K562 (cell line): ENCODE results near the gene LUC7L3. TPM values are rescaled to one million over a fixed set of nuclear protein-coding genes. Genes with fewer than 3 reads are reported as not detected.

Experiments used
- ATAC-seq: fragments of 200-7000 bp; cut with Tn5 transposase; 3 replicates; pipeline ENCODE4 v1.9.1; 2020; ENCODE audit warnings: moderate library complexity
- BruUV-seq: library from RNA; stranded (reverse); fragments of 400-500 nt; replicated peaks from 2 replicates; lab custom pipeline; 2021; lab: Mats Ljungman, UMichigan
- CTCF ChIA-PET: fragments of 300-600 bp; formaldehyde crosslinking; extraction: SDS; loops from one replicate; lab custom pipeline; 2021; ENCODE audit warnings: low intra/inter-chr PET ratio; lab: Yijun Ruan, JAX
- POLR2A ChIA-PET: fragments of 300-600, 350-650 bp; sonication (Branson Sonifier 250); formaldehyde crosslinking; extraction: SDS; loops from one replicate; lab custom pipeline; 2021; ENCODE audit warnings: antibody characterized with exemption, inconsistent platforms; lab: Yijun Ruan, JAX
- DNase-seq, 4 experiments: peaks; one replicate each; pipeline versions ENCODE4 v3.0.0 to v3.0.0-alpha.2; 2011 to 2018; ENCODE audit warnings: low spot score in 3 of 4, mixed read lengths in 3 of 4; ENCODE audit errors: extremely low read depth in 1 of 4
- FAIRE-seq: peaks from 2 replicates; lab custom pipeline; 2011; peaks lifted over from hg19 to GRCh38; lab: Jason Lieb, UNC
- H2AFZ ChIP-seq: 2 replicates; pipeline ENCODE4 v1.6.0; 2011; ENCODE audit warnings: low read depth, low read length, control low read depth, inconsistent platforms
- H3K27ac ChIP-seq: fragments of 200-600 bp; 3 replicates; pipeline ENCODE4 v1.8.0; 2011; ENCODE audit warnings: low read depth, mild to moderate bottlenecking, control low read depth, inconsistent platforms, low read length, moderate library complexity, mixed read lengths; ENCODE audit errors: extremely low read depth
- H3K27me3 ChIP-seq, 2 experiments: fragments of 300-600 bp in 1 of 2; 2 replicates in 1 of 2; 3 replicates in 1 of 2; pipeline versions ENCODE4 v1.6.0 to v1.8.0; 2011; ENCODE audit warnings: inconsistent platforms in 2 of 2, low read length in 2 of 2, mild to moderate bottlenecking in 1 of 2, mixed read lengths in 1 of 2, moderate library complexity in 1 of 2; ENCODE audit not compliant: control insufficient read depth in 2 of 2, insufficient read depth in 2 of 2
- H3K36me3 ChIP-seq: fragments of 300-600 bp; 3 replicates; pipeline ENCODE4 v1.8.0; 2011; ENCODE audit warnings: mild to moderate bottlenecking, low read length, inconsistent platforms; ENCODE audit not compliant: control insufficient read depth, insufficient read depth
- H3K4me1 ChIP-seq, 2 experiments: fragments of 200-600 bp in 1 of 2; replicated peaks in 1 of 2; 2 replicates in 1 of 2; 3 replicates in 1 of 2; pipeline versions ENCODE4 v1.5.1 to v1.8.0; 2011; ENCODE audit warnings: inconsistent platforms in 2 of 2, low read length in 2 of 2, mild to moderate bottlenecking in 1 of 2, mixed read lengths in 1 of 2, moderate library complexity in 1 of 2; ENCODE audit not compliant: control insufficient read depth in 2 of 2, insufficient read depth in 2 of 2
- H3K4me2 ChIP-seq: 2 replicates; pipeline ENCODE4 v1.6.1; 2011; ENCODE audit warnings: low read length, control low read depth, inconsistent platforms, mixed read lengths; ENCODE audit not compliant: insufficient read depth
- H3K4me3 ChIP-seq: fragments of 200-600 bp; sonication (generic), shearing (Covaris generic); 2 replicates; pipeline ENCODE4 v1.5.1; 2016; ENCODE audit warnings: control low read depth, inconsistent platforms
- H3K79me2 ChIP-seq: fragments of 200-600 bp; 3 replicates; pipeline ENCODE4 v1.8.0; 2011; ENCODE audit warnings: low read length, inconsistent platforms; ENCODE audit not compliant: control insufficient read depth, insufficient read depth
- H3K9ac ChIP-seq, 2 experiments: 2 replicates each; pipeline versions ENCODE4 v1.6.0 to v1.6.1; 2011; ENCODE audit warnings: low read depth in 2 of 2, low read length in 2 of 2, control low read depth in 1 of 2, inconsistent platforms in 1 of 2, mild to moderate bottlenecking in 1 of 2, mixed read lengths in 1 of 2; ENCODE audit not compliant: insufficient read depth in 1 of 2
- H3K9me1 ChIP-seq: one replicate; pipeline ENCODE4 v1.6.0; 2011; ENCODE audit warnings: inconsistent platforms, mild to moderate bottlenecking, low read length, moderate library complexity; ENCODE audit not compliant: control insufficient read depth, insufficient read depth
- H3K9me3 ChIP-seq: replicated peaks from 2 replicates; pipeline ENCODE4 v1.5.1; 2011; ENCODE audit warnings: low read depth, low read length, inconsistent platforms; ENCODE audit not compliant: control insufficient read depth, insufficient read depth
- H4K20me1 ChIP-seq: replicated peaks from 2 replicates; pipeline ENCODE4 v1.6.1; 2011; ENCODE audit warnings: low read length, inconsistent platforms, mixed read lengths; ENCODE audit not compliant: control insufficient read depth, insufficient read depth
- CHD2 ChIP-seq: IDR thresholded peaks from 2 replicates; pipeline ENCODE4 v1.6.1; 2011; ENCODE audit warnings: low read depth, low read length
- ETS1 ChIP-seq: conservative IDR thresholded peaks from 2 replicates; pipeline ENCODE4 v1.6.1; 2011; ENCODE audit warnings: low read depth, mild to moderate bottlenecking, low read length; ENCODE audit not compliant: control insufficient read depth
- ETV5 ChIP-seq: sonication (generic); formaldehyde crosslinking; IDR thresholded peaks from 2 replicates; pipeline ENCODE4 v1.4.0; 2020; ENCODE audit warnings: low read depth, mild to moderate bottlenecking, missing genetic modification reagents
- FOS ChIP-seq: IDR thresholded peaks from 3 replicates; pipeline ENCODE4 v1.6.1; 2011; ENCODE audit not compliant: insufficient read length; ENCODE audit errors: extremely low read depth
- GABPB1 ChIP-seq: sonication (generic); formaldehyde crosslinking; IDR thresholded peaks from 2 replicates; pipeline ENCODE4 v1.8.0; 2022; ENCODE audit warnings: mild to moderate bottlenecking, missing genetic modification reagents
- HOXB6 ChIP-seq: fragments of 250-450 bp; sonication (Bioruptor Pico); IDR thresholded peaks from 2 replicates; pipeline ENCODE4 v1.5.1; 2022; ENCODE audit warnings: mild to moderate bottlenecking, borderline replicate concordance
- MEF2A ChIP-seq: IDR thresholded peaks from 2 replicates; pipeline ENCODE4 v1.6.1; 2011; ENCODE audit warnings: low read depth, mild to moderate bottlenecking, low read length, moderate library complexity; ENCODE audit not compliant: control insufficient read depth
- NR1H2 ChIP-seq: sonication (generic); formaldehyde crosslinking; IDR thresholded peaks from 2 replicates; pipeline ENCODE4 v1.4.0; 2020; ENCODE audit warnings: mild to moderate bottlenecking, missing genetic modification reagents
- RAD21 ChIP-seq, 2 experiments: fragments of 250-450 bp in 1 of 2; fragments of 450-650 bp in 1 of 2; sonication (Bioruptor Pico) in 1 of 2; formaldehyde crosslinking in 1 of 2; IDR thresholded peaks in 1 of 2; conservative IDR thresholded peaks in 1 of 2; 2 replicates each; pipeline versions ENCODE4 v1.4.0 to v1.8.0; 2020 to 2022; ENCODE audit warnings: mild to moderate bottlenecking in 2 of 2, moderate library complexity in 1 of 2
- THRAP3 ChIP-seq: fragments of 450-650 bp; IDR thresholded peaks from 2 replicates; pipeline ENCODE4 v1.6.1; 2016; ENCODE audit warnings: mild to moderate bottlenecking, inconsistent platforms, borderline replicate concordance
- ZNF436 ChIP-seq: fragments of 250-450, 450-650 bp; sonication (Bioruptor Pico); formaldehyde crosslinking; IDR thresholded peaks from 2 replicates; pipeline ENCODE4 v1.7.0; 2020; ENCODE audit warnings: mild to moderate bottlenecking
- ZNF507 ChIP-seq: conservative IDR thresholded peaks from 2 replicates; pipeline ENCODE4 v1.6.1; 2017; ENCODE audit warnings: missing genetic modification characterization, missing compliant biosample characterization
- WGBS: fragments of 100-300 bp; shearing (Covaris generic); methylation state at CpG from one replicate; pipeline ENCODE4 v1.1.6; 2016; ENCODE audit warnings: low coverage, mixed read lengths; ENCODE audit not compliant: insufficient coverage; ENCODE audit errors: missing lambda C conversion rate; 5-methylcytosine and 5-hydroxymethylcytosine counted together
- in situ Hi-C: fragments of 300-500 bp; cut with MboI; formaldehyde crosslinking; loops from 4 replicates; pipeline ENCODE4 v1.15.0; 2018; ENCODE audit warnings: inconsistent platforms, mixed read lengths
- intact Hi-C: fragments of 100-400 bp; cut with micrococcal nuclease; formaldehyde crosslinking; loops from 2 replicates; pipeline ENCODE4 v1.14.2; 2022
- polyA plus RNA-seq, 8 experiments: library from polyadenylated mRNA; depleted of rRNA in 4 of 8; stranded (reverse) in 5 of 8; unstranded in 3 of 8; fragments of >200 nt; fragmentation: Nextera tagmentation in 2 of 8; fragmentation: Illumina TruSeq in 1 of 8; extraction: Ambion mirVana in 2 of 8; extraction: Trizol in 1 of 8; gene quantifications; 2 replicates each; pipeline versions ENCODE4 v1.2.1 to v1.2.3, GENCODE V29; 2011 to 2014; ENCODE audit warnings: inconsistent platforms in 1 of 8, missing spikeins in 1 of 8
- total RNA-seq, 7 experiments: library from RNA; depleted of rRNA in 6 of 7; stranded (reverse); fragments of >200 nt in 6 of 7; fragmentation: Illumina TruSeq in 2 of 7; extraction: Trizol in 2 of 7; gene quantifications; 2 replicates each; pipeline versions ENCODE4 v1.2.1 to v1.2.3, GENCODE V29; 2011 to 2021; ENCODE audit warnings: low replicate concordance in 1 of 7
- TF ChIP-seq, protein P1 (sequence below), 2 experiments: fragments of 450-650 bp; IDR thresholded peaks; 2 replicates each; pipeline ENCODE4 v1.6.1; 2016; ENCODE audit warnings: mild to moderate bottlenecking in 2 of 2, borderline replicate concordance in 1 of 2, low read depth in 1 of 2, moderate library complexity in 1 of 2

Gene LUC7L3
- total and polyA plus RNA-seq, 9 of the 15 experiments (the other 6 are each of a cell fraction or from before 2014, with no cell fraction given), result 80.8 to 284 (median 127) TPM

DNA sequence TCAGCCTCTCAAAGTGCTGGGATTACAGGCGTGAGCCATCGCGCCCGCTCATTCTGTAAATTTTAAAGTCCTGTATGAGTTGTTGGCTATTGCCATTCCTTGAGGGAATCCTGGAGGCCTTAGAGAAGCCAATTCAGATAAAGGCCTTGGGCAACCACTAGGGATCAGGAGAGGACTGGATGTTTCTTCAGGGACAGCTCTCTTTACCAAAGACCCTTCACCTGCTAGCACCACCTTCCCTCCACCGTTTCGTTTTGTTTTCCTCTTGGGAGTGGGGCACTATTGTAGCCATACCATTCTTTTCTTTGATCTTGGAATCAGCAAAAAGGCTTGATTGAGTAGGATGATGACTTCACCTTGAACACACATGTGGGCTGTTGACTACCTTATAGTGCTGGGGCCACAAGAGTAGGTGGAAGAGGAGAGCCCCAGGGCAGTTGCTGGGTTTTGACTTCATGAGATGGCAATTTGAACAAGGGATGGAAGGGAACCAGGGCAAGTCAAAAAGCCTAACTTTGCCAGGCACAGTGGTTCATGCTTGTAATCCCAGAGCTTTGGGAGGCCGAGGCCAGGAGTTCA lies 54.9 kb downstream of the LUC7L3 start:
- Histone ChIP-seq H3K36me3 (no peaks in the 10 kb centered on the region), H3K9me1 (no peaks in the 10 kb centered on the region), H3K4me2 (no peak overlapping the region), H3K79me2 (no peaks in the 10 kb centered on the region), H3K27me3 (no peaks in the 10 kb centered on the region), H4K20me1 (no peaks in the 10 kb centered on the region), H3K9me3 (no peaks in the 10 kb centered on the region), H2AFZ (no peak overlapping the region), H3K4me3 (no peak overlapping the region), H3K9ac (no peak overlapping the region), H3K4me1 (no peaks in the 10 kb centered on the region), H3K27ac (no peak overlapping the region)
- FAIRE-seq, result no peak
- 34% methylated on average over 4 of the region's 7 CpGs for WGBS
- intact Hi-C loops, result no loop called here
- ChIA-PET POLR2A (interaction anchor here (1.0 kb wide), 1 partner anchor 13 kb away, joined by 3 read pairs; no protein-coding TSS in a partner anchor), CTCF (no interaction called here)
- no peak for DNase-seq
- no peak for ATAC-seq
- in situ Hi-C loops, result no loop called here
- BruUV-seq, result no TSS peak
- TF ChIP-seq MEF2A, result no peak
- no peak for TF ChIP-seq RAD21 (CRISPR knock-in tag; conservative IDR thresholded peaks at IDR 0.05 in 1 of 2, IDR thresholded peaks at IDR 0.05 in 1 of 2)
- TF ChIP-seq GABPB1 (CRISPR knock-in tag), result no peak
- TF ChIP-seq, protein P1, sequence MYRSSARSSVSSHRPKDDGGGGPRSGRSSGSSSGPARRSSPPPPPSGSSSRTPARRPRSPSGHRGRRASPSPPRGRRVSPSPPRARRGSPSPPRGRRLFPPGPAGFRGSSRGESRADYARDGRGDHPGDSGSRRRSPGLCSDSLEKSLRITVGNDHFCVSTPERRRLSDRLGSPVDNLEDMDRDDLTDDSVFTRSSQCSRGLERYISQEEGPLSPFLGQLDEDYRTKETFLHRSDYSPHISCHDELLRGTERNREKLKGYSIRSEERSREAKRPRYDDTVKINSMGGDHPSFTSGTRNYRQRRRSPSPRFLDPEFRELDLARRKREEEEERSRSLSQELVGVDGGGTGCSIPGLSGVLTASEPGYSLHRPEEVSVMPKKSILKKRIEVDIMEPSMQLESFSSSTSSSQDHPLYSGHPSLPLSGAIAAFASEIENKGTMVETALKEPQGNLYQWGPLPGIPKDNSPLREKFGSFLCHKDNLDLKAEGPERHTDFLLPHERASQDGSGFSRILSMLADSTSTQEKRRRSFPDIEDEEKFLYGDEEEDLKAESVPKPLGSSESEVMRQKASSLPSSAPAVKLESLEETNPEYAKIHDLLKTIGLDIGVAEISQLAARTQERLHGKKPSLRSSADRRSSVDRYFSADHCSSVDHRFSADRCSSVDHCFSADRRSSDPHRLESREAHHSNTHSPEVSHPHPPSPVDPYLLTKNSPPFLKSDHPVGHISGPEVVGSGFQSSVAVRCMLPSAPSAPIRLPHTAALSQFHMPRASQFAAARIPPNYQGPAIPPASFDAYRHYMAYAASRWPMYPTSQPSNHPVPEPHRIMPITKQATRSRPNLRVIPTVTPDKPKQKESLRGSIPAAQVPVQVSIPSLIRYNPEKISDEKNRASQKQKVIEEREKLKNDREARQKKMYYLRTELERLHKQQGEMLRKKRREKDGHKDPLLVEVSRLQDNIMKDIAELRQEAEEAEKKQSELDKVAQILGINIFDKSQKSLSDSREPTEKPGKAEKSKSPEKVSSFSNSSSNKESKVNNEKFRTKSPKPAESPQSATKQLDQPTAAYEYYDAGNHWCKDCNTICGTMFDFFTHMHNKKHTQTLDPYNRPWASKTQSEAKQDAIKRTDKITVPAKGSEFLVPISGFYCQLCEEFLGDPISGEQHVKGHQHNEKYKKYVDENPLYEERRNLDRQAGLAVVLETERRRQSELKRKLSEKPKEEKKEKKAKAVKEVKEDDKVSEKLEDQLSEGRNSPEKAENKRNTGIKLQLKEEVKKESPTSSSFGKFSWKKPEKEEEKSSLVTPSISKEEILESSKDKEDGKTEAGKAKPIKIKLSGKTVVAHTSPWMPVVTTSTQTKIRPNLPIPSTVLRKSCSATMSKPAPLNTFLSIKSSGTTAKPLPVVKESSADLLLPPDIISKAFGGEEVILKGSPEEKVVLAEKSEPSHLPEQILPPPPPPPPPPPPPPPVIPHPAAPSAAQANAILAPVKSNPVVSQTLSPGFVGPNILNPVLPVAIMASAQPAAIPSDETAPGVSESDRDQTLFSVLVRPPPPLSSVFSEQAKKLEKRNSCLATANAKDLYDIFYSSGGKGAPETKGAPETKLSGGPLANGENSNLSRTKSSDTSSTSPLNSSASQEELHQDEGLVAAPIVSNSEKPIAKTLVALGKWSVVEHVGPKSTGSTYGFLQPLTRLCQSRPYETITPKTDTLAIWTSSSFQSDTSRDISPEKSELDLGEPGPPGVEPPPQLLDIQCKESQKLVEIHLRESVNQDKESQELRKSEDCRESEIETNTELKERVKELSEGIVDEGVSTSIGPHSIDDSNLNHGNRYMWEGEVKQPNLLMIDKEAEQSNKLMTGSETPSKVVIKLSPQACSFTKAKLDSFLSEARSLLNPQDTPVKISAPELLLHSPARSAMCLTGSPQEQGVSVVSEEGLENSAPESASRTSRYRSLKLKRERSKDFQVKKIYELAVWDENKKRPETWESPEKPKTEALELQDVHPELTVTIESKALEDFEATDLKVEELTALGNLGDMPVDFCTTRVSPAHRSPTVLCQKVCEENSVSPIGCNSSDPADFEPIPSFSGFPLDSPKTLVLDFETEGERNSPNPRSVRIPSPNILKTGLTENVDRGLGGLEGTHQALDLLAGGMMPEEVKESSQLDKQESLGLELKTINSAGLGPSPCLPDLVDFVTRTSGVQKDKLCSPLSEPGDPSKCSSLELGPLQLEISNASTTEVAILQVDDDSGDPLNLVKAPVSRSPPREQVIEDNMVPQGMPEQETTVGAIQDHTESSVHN (IDR thresholded peaks at IDR 0.05; ENCODE audit: borderline replicate concordance in 1 of 2, low read depth in 1 of 2), result no peak
- no peak for TF ChIP-seq CHD2
- no peak for TF ChIP-seq NR1H2 (CRISPR knock-in tag)
- no peak for TF ChIP-seq FOS
- TF ChIP-seq ETS1, result no peak
- no peak for TF ChIP-seq ZNF436 (CRISPR knock-in tag)
- no peak for TF ChIP-seq ZNF507 (tag)
- TF ChIP-seq THRAP3, result no peak
- TF ChIP-seq ETV5, result no peak
- TF ChIP-seq HOXB6, result no peak
